Hepatocyte (in vitro differentiated cells): ENCODE data around the gene FGF1.

ENCODE experiments used
- EZH2 ChIP-seq: fragments of 200-600 bp; sonication (generic); IDR thresholded peaks from 2 replicates; pipeline ENCODE4 v1.6.1; 2016; ENCODE audit warnings: antibody characterized with exemption, mild to moderate bottlenecking, borderline replicate concordance
- EZH2phosphoT487 ChIP-seq: fragments of 200-600 bp; sonication (generic); IDR thresholded peaks from one replicate; pipeline ENCODE4 v1.6.1; 2018; ENCODE audit warnings: antibody characterized with exemption, mild to moderate bottlenecking, low read depth, moderate library complexity; ENCODE audit not compliant: unreplicated experiment, severe bottlenecking
- TF ChIP-seq, protein P1 (sequence below): fragments of 200-600 bp; sonication (generic); IDR thresholded peaks from 2 replicates; pipeline ENCODE4 v1.5.1; 2016; ENCODE audit warnings: antibody characterized with exemption, mild to moderate bottlenecking; ENCODE audit not compliant: poor library complexity

DNA sequence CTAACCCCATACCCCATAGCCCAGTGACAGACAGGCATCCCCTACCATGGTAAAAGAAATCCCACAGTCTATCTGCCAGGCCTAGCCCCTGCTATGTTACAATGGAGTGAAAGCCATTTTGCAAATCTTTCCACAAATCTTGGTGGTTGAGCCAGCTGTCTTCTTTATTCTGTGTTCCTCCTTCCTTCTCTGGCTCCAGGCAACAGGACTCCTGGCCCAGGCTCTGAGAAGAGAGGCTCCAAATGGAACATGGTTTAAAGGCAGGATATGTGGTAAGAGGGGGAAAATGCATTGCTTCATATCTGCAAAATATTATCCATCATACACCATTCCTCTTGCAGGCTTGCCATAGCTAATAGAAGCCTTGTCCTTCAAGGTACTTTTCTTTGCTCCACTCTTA, 25.2 kb downstream of the FGF1 start:
- TF ChIP-seq, protein P1, sequence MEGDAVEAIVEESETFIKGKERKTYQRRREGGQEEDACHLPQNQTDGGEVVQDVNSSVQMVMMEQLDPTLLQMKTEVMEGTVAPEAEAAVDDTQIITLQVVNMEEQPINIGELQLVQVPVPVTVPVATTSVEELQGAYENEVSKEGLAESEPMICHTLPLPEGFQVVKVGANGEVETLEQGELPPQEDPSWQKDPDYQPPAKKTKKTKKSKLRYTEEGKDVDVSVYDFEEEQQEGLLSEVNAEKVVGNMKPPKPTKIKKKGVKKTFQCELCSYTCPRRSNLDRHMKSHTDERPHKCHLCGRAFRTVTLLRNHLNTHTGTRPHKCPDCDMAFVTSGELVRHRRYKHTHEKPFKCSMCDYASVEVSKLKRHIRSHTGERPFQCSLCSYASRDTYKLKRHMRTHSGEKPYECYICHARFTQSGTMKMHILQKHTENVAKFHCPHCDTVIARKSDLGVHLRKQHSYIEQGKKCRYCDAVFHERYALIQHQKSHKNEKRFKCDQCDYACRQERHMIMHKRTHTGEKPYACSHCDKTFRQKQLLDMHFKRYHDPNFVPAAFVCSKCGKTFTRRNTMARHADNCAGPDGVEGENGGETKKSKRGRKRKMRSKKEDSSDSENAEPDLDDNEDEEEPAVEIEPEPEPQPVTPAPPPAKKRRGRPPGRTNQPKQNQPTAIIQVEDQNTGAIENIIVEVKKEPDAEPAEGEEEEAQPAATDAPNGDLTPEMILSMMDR, result no peak
- TF ChIP-seq EZH2 (no peak), EZH2phosphoT487 (no peak)
